ENCODE measurements around the gene ITIH4. TPM values are rescaled to one million over a fixed set of nuclear protein-coding genes. Genes with fewer than 3 reads are reported as not detected.

ITIH4 gene
- total and polyA plus RNA-seq, 9 of the 15 experiments (the other 6 are each of a cell fraction or from before 2014, with no cell fraction given) = 0.09 to 0.62 (median 0.20) TPM; not detected in 6

GRCh38 chr3:52844290-52844975, 14.0 kb upstream of the ITIH4 start:
- ATAC-seq = no peak
- no peak for DNase-seq (ENCODE audit: extremely low read depth in 1 of 4, low spot score in 3 of 4)
- Histone ChIP-seq H3K79me2 (ENCODE audit: control insufficient read depth, insufficient read depth, low read length) (no peaks in the 10 kb centered on the region), H3K9me3 (replicated peaks; ENCODE audit: control insufficient read depth, insufficient read depth, low read depth, low read length) (no peaks in the 10 kb centered on the region), H4K20me1 (replicated peaks; ENCODE audit: control insufficient read depth, insufficient read depth, low read length) (no peaks in the 10 kb centered on the region), H3K9ac (ENCODE audit: insufficient read depth in 1 of 2, low read depth in 2 of 2, low read length in 2 of 2) (no peak overlapping the region), H3K4me2 (ENCODE audit: insufficient read depth, low read length) (no peak overlapping the region), H3K27me3 (ENCODE audit: control insufficient read depth in 2 of 2, insufficient read depth in 2 of 2, low read length in 2 of 2) (no peaks in the 10 kb centered on the region), H3K9me1 (ENCODE audit: control insufficient read depth, insufficient read depth, low read length) (no peaks in the 10 kb centered on the region), H2AFZ (ENCODE audit: low read depth, low read length) (no peak overlapping the region), H3K4me1 (replicated peaks in 1 of 2; ENCODE audit: control insufficient read depth in 2 of 2, insufficient read depth in 2 of 2, low read length in 2 of 2) (no peaks in the 10 kb centered on the region), H3K36me3 (ENCODE audit: control insufficient read depth, insufficient read depth, low read length) (no peaks in the 10 kb centered on the region), H3K27ac (ENCODE audit: extremely low read depth, low read depth, low read length) (no peak overlapping the region), H3K4me3 (no peak overlapping the region)
- intact Hi-C loops (cut with micrococcal nuclease) (no loop called here), in situ Hi-C loops (cut with MboI) (loop anchor here (10.0 kb wide), 1 partner anchor 230 kb away; no protein-coding TSS in a partner anchor)
- ChIA-PET POLR2A (no interaction called here), CTCF (ENCODE audit: low intra/inter-chr PET ratio) (no interaction called here)
- no peak for FAIRE-seq
- no TSS peak for BruUV-seq (replicated peaks)
- 73% methylated on average over 15 of the region's 18 CpGs for WGBS (ENCODE audit: insufficient coverage, low coverage, missing lambda C conversion rate)
- TF ChIP-seq POLR2H (tag; IDR thresholded peaks at IDR 0.05; ENCODE audit: low read depth) = no peak
- TF ChIP-seq ELF1 (tag; IDR thresholded peaks at IDR 0.05) = no peak
- TF ChIP-seq MCM2 (IDR thresholded peaks at IDR 0.05; ENCODE audit: low read depth) = no peak
- no peak for TF ChIP-seq ZNF586 (CRISPR knock-in tag; conservative IDR thresholded peaks at IDR 0.05)
- no peak for TF ChIP-seq ZNF239 (CRISPR knock-in tag; IDR thresholded peaks at IDR 0.05)
- no peak for TF ChIP-seq MAX (CRISPR knock-in tag; IDR thresholded peaks at IDR 0.05)
- no peak for TF ChIP-seq GABPB1 (CRISPR knock-in tag; IDR thresholded peaks at IDR 0.05)
- TF ChIP-seq ARID4B (CRISPR knock-in tag; IDR thresholded peaks at IDR 0.05) = no peak
- no peak for TF ChIP-seq NR0B1 (IDR thresholded peaks at IDR 0.05; ENCODE audit: partially characterized antibody)
- no peak for TF ChIP-seq SMARCB1 (IDR thresholded peaks at IDR 0.05; ENCODE audit: insufficient read length, low read depth)
- no peak for TF ChIP-seq TSHZ1 (CRISPR knock-in tag; IDR thresholded peaks at IDR 0.05)

All from K562 (cell line).